ENCODE results near the gene CD3D. TPM values are rescaled to one million over a fixed set of nuclear protein-coding genes. Genes with fewer than 3 reads are reported as not detected.

The CD3D gene
- total RNA-seq, 1 experiment from 2014 or later = 3.7 TPM

DNA sequence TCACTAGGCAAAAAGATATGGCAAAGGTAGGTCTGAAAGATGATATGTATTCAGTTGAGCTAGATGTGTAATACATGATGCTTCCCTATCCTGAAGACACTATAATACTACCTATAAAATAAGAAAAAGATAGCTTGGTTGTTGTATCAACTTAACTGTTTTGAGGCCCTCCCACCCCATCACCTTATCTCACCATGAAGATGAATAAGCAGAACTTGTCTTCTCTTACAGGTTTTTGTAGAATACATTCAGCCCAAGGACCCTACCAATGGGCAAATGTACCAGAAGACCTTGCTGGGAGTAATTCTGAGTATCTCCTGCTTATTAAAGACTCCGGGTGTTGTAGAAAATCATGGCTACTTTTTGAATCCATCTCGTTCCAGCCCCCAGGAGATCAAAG, 30.8 kb upstream of the CD3D start:
- Histone ChIP-seq H3K27ac (ENCODE audit: low read length) (no peak overlapping the region), H3K4me3 (ENCODE audit: low read length) (no peak overlapping the region), H3K36me3 (ENCODE audit: insufficient read depth, low read length) (peaks cover 4% of the 10 kb centered on the region), H4K20me1 (ENCODE audit: insufficient read depth, low read depth, low read length) (no peaks in the 10 kb centered on the region), H3K9me2 (replicated peaks; ENCODE audit: insufficient read depth, low read length) (no peaks in the 10 kb centered on the region), H3K4me2 (ENCODE audit: low read depth, low read length, poor library complexity, severe bottlenecking) (no peak overlapping the region), H3K27me3 (ENCODE audit: low read length) (no peaks in the 10 kb centered on the region), H3K4me1 (ENCODE audit: low read length) (no peaks in the 10 kb centered on the region), H3K9ac (ENCODE audit: low read length) (no peak overlapping the region), H2AFZ (ENCODE audit: low read length) (no peak overlapping the region), H3K9me3 (ENCODE audit: low read length) (no peaks in the 10 kb centered on the region), H3K79me2 (ENCODE audit: low read length) (no peaks in the 10 kb centered on the region)
- no peak for DNase-seq

- Histone ChIP-seq H2AFZ (ENCODE audit: low read length) (no peak overlapping the region), H3K27ac (ENCODE audit: low read length) (no peak overlapping the region), H3K27me3 (ENCODE audit: low read length) (no peaks in the 10 kb centered on the region), H4K20me1 (ENCODE audit: insufficient read depth, low read depth, low read length) (no peaks in the 10 kb centered on the region), H3K4me2 (ENCODE audit: low read depth, low read length, poor library complexity, severe bottlenecking) (no peak overlapping the region), H3K9ac (ENCODE audit: low read length) (no peak overlapping the region), H3K36me3 (ENCODE audit: insufficient read depth, low read length) (peaks cover 6% of the 10 kb centered on the region), H3K4me1 (ENCODE audit: low read length) (no peaks in the 10 kb centered on the region), H3K9me3 (ENCODE audit: low read length) (no peaks in the 10 kb centered on the region), H3K9me2 (replicated peaks; ENCODE audit: insufficient read depth, low read length) (no peaks in the 10 kb centered on the region), H3K4me3 (ENCODE audit: low read length) (no peak overlapping the region), H3K79me2 (ENCODE audit: low read length) (peaks cover 4% of the 10 kb centered on the region; the same call in 1 of the 2 replicates)
- DNase-seq = no peak
Observed at GRCh38 chr11:118370774-118371173, 28.3 kb upstream of the CD3D start.

DNA sequence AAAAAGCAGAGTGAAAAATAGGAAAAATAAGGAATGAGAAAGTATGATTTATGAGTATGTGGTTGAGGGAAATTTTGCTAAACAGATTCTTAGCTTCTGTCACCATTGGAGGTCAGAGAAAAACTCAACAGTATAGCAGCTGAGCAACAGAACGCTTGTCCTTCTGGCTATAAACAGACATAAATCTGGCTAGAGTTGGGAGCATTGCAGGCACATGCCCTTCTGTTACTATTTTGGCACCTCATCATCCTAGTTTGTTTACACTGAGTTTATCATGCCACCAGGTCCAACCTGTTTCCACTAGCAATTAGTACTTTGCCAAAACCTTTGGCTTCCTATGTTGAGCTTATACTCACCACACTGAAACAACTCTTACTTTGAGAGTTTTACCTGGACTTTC, 23.8 kb upstream of the CD3D start:
- Histone ChIP-seq H3K27ac (ENCODE audit: low read length) (no peak overlapping the region), H3K4me2 (ENCODE audit: low read depth, low read length, poor library complexity, severe bottlenecking) (no peak overlapping the region), H3K9me2 (replicated peaks; ENCODE audit: insufficient read depth, low read length) (no peaks in the 10 kb centered on the region), H3K9ac (ENCODE audit: low read length) (no peak overlapping the region), H2AFZ (ENCODE audit: low read length) (no peak overlapping the region), H4K20me1 (ENCODE audit: insufficient read depth, low read depth, low read length) (no peaks in the 10 kb centered on the region), H3K4me3 (ENCODE audit: low read length) (no peak overlapping the region), H3K36me3 (ENCODE audit: insufficient read depth, low read length) (peaks cover 15% of the 10 kb centered on the region), H3K27me3 (ENCODE audit: low read length) (no peaks in the 10 kb centered on the region), H3K4me1 (ENCODE audit: low read length) (peaks cover 23% of the 10 kb centered on the region), H3K9me3 (ENCODE audit: low read length) (no peaks in the 10 kb centered on the region), H3K79me2 (ENCODE audit: low read length) (peaks cover 39% of the 10 kb centered on the region)
- no peak for DNase-seq

- H3K4me2 ChIP-seq (ENCODE audit: low read depth, low read length, poor library complexity, severe bottlenecking) = no peak overlapping the region
- no peaks in the 10 kb centered on the region for H3K9me2 ChIP-seq (replicated peaks; ENCODE audit: insufficient read depth, low read length)
- H4K20me1 ChIP-seq (ENCODE audit: insufficient read depth, low read depth, low read length) = no peaks in the 10 kb centered on the region
- H3K36me3 ChIP-seq (ENCODE audit: insufficient read depth, low read length) = peaks cover 15% of the 10 kb centered on the region
- peaks cover 32% of the 10 kb centered on the region for H3K4me1 ChIP-seq (ENCODE audit: low read length)
- H3K27me3 ChIP-seq (ENCODE audit: low read length) = no peaks in the 10 kb centered on the region
- H3K9ac ChIP-seq (ENCODE audit: low read length) = no peak overlapping the region
- no peaks in the 10 kb centered on the region for H3K9me3 ChIP-seq (ENCODE audit: low read length)
- H3K27ac ChIP-seq (ENCODE audit: low read length) = peak overlapping the region; percentile 54
- DNase-seq = no peak
- no peak overlapping the region for H2AFZ ChIP-seq (ENCODE audit: low read length)
- no peak overlapping the region for H3K4me3 ChIP-seq (ENCODE audit: low read length)
- H3K79me2 ChIP-seq (ENCODE audit: low read length) = peaks cover 51% of the 10 kb centered on the region
Observed at GRCh38 chr11:118364956-118365615, 22.6 kb upstream of the CD3D start.

GRCh38 chr11:118359295-118359958, 16.9 kb upstream of the CD3D start, which contains the start of gene UBE4A:
Gene UBE4A (plus strand): TSS chr11:118359600. CDS start chr11:118365081, 5,481 bp downstream.
- peak within 1 kb of the TSS; percentile 91 for H3K9ac ChIP-seq (ENCODE audit: low read length)
- DNase-seq = peak; percentile 96
- peaks cover 50% of the 10 kb centered on the region for H3K79me2 ChIP-seq (ENCODE audit: low read length)
- H3K9me3 ChIP-seq (ENCODE audit: low read length) = no peaks in the 10 kb centered on the region
- H3K36me3 ChIP-seq (ENCODE audit: insufficient read depth, low read length) = peaks cover 8% of the 10 kb centered on the region; the same call in 1 of the 2 replicates
- H3K4me3 ChIP-seq (ENCODE audit: low read length) = peak within 1 kb of the TSS; percentile 94
- H3K27ac ChIP-seq (ENCODE audit: low read length) = peak within 1 kb of the TSS; percentile 53
- no peaks in the 10 kb centered on the region for H3K27me3 ChIP-seq (ENCODE audit: low read length)
- H2AFZ ChIP-seq (ENCODE audit: low read length) = no peak within 1 kb of the TSS
- H4K20me1 ChIP-seq (ENCODE audit: insufficient read depth, low read depth, low read length) = no peaks in the 10 kb centered on the region
- H3K4me1 ChIP-seq (ENCODE audit: low read length) = peaks cover 23% of the 10 kb centered on the region
- H3K9me2 ChIP-seq (replicated peaks; ENCODE audit: insufficient read depth, low read length) = no peaks in the 10 kb centered on the region
- peak within 1 kb of the TSS; percentile 86 for H3K4me2 ChIP-seq (ENCODE audit: low read depth, low read length, poor library complexity, severe bottlenecking)

- no peaks in the 10 kb centered on the region for H3K27me3 ChIP-seq (ENCODE audit: low read length)
- H2AFZ ChIP-seq (ENCODE audit: low read length) = no peak overlapping the region
- no peaks in the 10 kb centered on the region for H3K9me3 ChIP-seq (ENCODE audit: low read length)
- H3K4me1 ChIP-seq (ENCODE audit: low read length) = peaks cover 15% of the 10 kb centered on the region
- H3K27ac ChIP-seq (ENCODE audit: low read length) = 0 out of 2 replicates have a peak overlapping the region, but pooled peaks have one; percentile 22
- H3K4me2 ChIP-seq (ENCODE audit: low read depth, low read length, poor library complexity, severe bottlenecking) = no peak overlapping the region
- H3K79me2 ChIP-seq (ENCODE audit: low read length) = peaks cover 36% of the 10 kb centered on the region
- no peak for DNase-seq
- no peaks in the 10 kb centered on the region for H3K9me2 ChIP-seq (replicated peaks; ENCODE audit: insufficient read depth, low read length)
- H3K9ac ChIP-seq (ENCODE audit: low read length) = no peak overlapping the region
- H3K36me3 ChIP-seq (ENCODE audit: insufficient read depth, low read length) = peaks cover 11% of the 10 kb centered on the region; the same call in 1 of the 2 replicates
- H4K20me1 ChIP-seq (ENCODE audit: insufficient read depth, low read depth, low read length) = no peaks in the 10 kb centered on the region
- no peak overlapping the region for H3K4me3 ChIP-seq (ENCODE audit: low read length)
Observed at GRCh38 chr11:118358071-118358470, 15.6 kb upstream of the CD3D start.

- peaks cover 40% of the 10 kb centered on the region for H3K36me3 ChIP-seq (ENCODE audit: insufficient read depth, low read length)
- no peaks in the 10 kb centered on the region for H3K9me3 ChIP-seq (ENCODE audit: low read length)
- H3K9ac ChIP-seq (ENCODE audit: low read length) = no peak overlapping the region
- H3K4me3 ChIP-seq (ENCODE audit: low read length) = no peak overlapping the region
- DNase-seq = peak; percentile 73
- H3K4me2 ChIP-seq (ENCODE audit: low read depth, low read length, poor library complexity, severe bottlenecking) = no peak overlapping the region
- peaks cover 7% of the 10 kb centered on the region; the same call in 1 of the 2 replicates for H3K4me1 ChIP-seq (ENCODE audit: low read length)
- H2AFZ ChIP-seq (ENCODE audit: low read length) = no peak overlapping the region
- H3K9me2 ChIP-seq (replicated peaks; ENCODE audit: insufficient read depth, low read length) = no peaks in the 10 kb centered on the region
- H3K27ac ChIP-seq (ENCODE audit: low read length) = peak overlapping the region; percentile 55
- H3K27me3 ChIP-seq (ENCODE audit: low read length) = no peaks in the 10 kb centered on the region
- H4K20me1 ChIP-seq (ENCODE audit: insufficient read depth, low read depth, low read length) = no peaks in the 10 kb centered on the region
- no peaks in the 10 kb centered on the region; the same call in 1 of the 2 replicates for H3K79me2 ChIP-seq (ENCODE audit: low read length)
Observed at GRCh38 chr11:118353084-118353710, 10.7 kb upstream of the CD3D start.

- Histone ChIP-seq H3K79me2 (ENCODE audit: low read length) (peaks cover 34% of the 10 kb centered on the region), H3K4me2 (ENCODE audit: low read depth, low read length, poor library complexity, severe bottlenecking) (no peak overlapping the region), H3K36me3 (ENCODE audit: insufficient read depth, low read length) (peaks cover 45% of the 10 kb centered on the region), H3K27ac (ENCODE audit: low read length) (peak overlapping the region; percentile 49), H3K27me3 (ENCODE audit: low read length) (no peaks in the 10 kb centered on the region), H3K4me3 (ENCODE audit: low read length) (no peak overlapping the region), H3K9me2 (replicated peaks; ENCODE audit: insufficient read depth, low read length) (no peaks in the 10 kb centered on the region), H3K9ac (ENCODE audit: low read length) (no peak overlapping the region), H3K4me1 (ENCODE audit: low read length) (peaks cover 35% of the 10 kb centered on the region), H4K20me1 (ENCODE audit: insufficient read depth, low read depth, low read length) (no peaks in the 10 kb centered on the region), H2AFZ (ENCODE audit: low read length) (no peak overlapping the region), H3K9me3 (ENCODE audit: low read length) (no peaks in the 10 kb centered on the region)
- no peak for DNase-seq
Observed at GRCh38 chr11:118349475-118349874, 7.0 kb upstream of the CD3D start.
